ENCODE data around the gene SPATS2.
A peak's percentile ranks its signal among the peaks of the same experiment; 100 is the strongest.

SPATS2 gene

DNA sequence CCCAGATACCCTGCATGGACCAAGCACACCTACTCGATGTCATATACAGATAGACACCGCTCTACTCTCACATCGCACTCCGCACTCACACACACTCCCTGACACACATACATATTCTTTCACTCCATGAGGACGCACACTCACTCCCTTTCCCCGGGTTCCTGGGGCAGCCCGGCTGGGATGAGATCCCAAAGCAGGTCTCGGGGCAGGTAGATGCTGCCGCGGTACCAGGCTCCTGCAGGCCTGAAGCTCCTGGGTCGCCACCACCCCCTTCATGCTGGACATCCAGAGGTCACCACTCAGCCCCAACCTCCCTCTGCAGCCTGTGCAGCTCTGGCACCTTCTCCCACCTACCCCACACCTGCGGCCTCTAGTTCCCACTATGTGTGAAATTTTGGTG, 32.6 kb upstream of the SPATS2 start:
- CTCF ChIA-PET, result interaction anchor here (0.7 to 1.5 kb wide), 2 partner anchors 13 to 42 kb away, joined by 3 to 5 read pairs; no protein-coding TSS in a partner anchor
- DNase-seq (ENCODE audit: extremely low spot score), result no peak
- POLR2A ChIA-PET, result interaction anchor here (1.1 to 5.4 kb wide), 3 partner anchors 12 to 37 kb away, joined by 3 to 37 read pairs (median 5); partner anchors contain the start of genes SPATS2 and TROAP
- TF ChIP-seq NFRKB (IDR thresholded peaks at IDR 0.05) (no peak), FOXK2 (IDR thresholded peaks at IDR 0.05) (no peak), ELF4 (IDR thresholded peaks at IDR 0.05) (no peak), SP1 (IDR thresholded peaks at IDR 0.05) (no peak), SUZ12 (IDR thresholded peaks at IDR 0.05) (no peak), TARDBP (IDR thresholded peaks at IDR 0.05) (no peak), BHLHE40 (IDR thresholded peaks at IDR 0.05; ENCODE audit: borderline replicate concordance) (no peak), HDGF (IDR thresholded peaks at IDR 0.05; ENCODE audit: borderline replicate concordance) (no peak), LEF1 (IDR thresholded peaks at IDR 0.05; ENCODE audit: borderline replicate concordance) (no peak)
- TF ChIP-seq, protein P1, sequence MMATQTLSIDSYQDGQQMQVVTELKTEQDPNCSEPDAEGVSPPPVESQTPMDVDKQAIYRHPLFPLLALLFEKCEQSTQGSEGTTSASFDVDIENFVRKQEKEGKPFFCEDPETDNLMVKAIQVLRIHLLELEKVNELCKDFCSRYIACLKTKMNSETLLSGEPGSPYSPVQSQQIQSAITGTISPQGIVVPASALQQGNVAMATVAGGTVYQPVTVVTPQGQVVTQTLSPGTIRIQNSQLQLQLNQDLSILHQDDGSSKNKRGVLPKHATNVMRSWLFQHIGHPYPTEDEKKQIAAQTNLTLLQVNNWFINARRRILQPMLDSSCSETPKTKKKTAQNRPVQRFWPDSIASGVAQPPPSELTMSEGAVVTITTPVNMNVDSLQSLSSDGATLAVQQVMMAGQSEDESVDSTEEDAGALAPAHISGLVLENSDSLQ (IDR thresholded peaks at IDR 0.05), result no peak

DNA sequence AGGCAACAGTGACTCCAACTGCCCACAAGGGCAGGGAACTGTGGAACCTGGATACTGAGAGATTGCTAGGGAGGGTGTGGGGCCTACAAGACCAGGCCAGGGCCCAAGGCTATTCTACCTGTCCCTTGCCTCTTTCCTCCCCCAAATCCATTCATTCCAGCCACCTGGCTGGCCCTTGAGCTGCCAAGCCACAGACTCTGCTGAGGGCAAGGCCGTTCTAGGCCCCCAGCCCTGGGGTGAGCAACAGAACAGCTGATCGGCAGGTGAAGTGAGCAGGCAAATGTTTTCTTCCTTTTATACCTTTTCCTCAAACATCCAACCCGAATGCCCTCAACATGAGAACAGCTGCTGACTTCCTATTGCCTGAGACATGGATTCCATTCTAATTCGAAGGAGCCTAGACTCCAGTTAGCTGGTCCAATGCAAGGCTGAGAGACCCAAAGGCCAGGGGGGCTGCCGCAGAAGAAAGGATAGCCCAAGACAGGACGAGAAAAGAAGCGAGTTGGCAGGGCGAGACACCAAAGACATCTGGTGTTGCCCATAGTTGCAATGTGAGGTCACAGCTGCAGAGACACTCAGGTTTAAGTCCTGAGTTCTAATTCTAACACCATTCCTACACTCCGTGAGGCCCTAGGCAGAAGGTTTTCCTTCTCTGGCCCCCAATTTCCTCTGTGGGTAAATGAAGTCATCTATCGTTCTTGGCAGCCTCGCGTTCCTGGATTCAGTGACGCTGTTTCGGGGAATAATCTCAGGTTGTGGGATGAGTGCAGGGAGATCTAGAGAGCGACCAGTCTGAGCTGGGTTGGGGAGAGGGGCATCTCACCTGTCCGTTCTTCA, 31.9 kb upstream of the SPATS2 start:
- POLR2A ChIA-PET, result interaction anchor here (1.1 to 5.4 kb wide), 4 partner anchors 12 to 38 kb away, joined by 3 to 37 read pairs (median 4); partner anchors contain the start of genes SPATS2 and TROAP
- TF ChIP-seq FOXK2 (IDR thresholded peaks at IDR 0.05) (no peak), ZNF384 (IDR thresholded peaks at IDR 0.05) (no peak), HDGF (IDR thresholded peaks at IDR 0.05; ENCODE audit: borderline replicate concordance) (no peak), ELF4 (IDR thresholded peaks at IDR 0.05) (no peak), L3MBTL2 (conservative IDR thresholded peaks at IDR 0.05) (no peak), BHLHE40 (IDR thresholded peaks at IDR 0.05; ENCODE audit: borderline replicate concordance) (no peak), FOXA1 (IDR thresholded peaks at IDR 0.05) (no peak), ARNT (IDR thresholded peaks at IDR 0.05) (no peak), CTBP1 (IDR thresholded peaks at IDR 0.05; ENCODE audit: borderline replicate concordance) (no peak), SP1 (IDR thresholded peaks at IDR 0.05) (no peak), FOXM1 (IDR thresholded peaks at IDR 0.05; ENCODE audit: borderline replicate concordance) (no peak), SUZ12 (IDR thresholded peaks at IDR 0.05) (no peak)
- TF ChIP-seq, protein P1 (IDR thresholded peaks at IDR 0.05), result no peak
- CTCF ChIA-PET, result interaction anchor here (0.7 to 1.5 kb wide), 2 partner anchors 12 to 43 kb away, joined by 3 to 5 read pairs; no protein-coding TSS in a partner anchor
- DNase-seq (ENCODE audit: extremely low spot score), result no peak

DNA sequence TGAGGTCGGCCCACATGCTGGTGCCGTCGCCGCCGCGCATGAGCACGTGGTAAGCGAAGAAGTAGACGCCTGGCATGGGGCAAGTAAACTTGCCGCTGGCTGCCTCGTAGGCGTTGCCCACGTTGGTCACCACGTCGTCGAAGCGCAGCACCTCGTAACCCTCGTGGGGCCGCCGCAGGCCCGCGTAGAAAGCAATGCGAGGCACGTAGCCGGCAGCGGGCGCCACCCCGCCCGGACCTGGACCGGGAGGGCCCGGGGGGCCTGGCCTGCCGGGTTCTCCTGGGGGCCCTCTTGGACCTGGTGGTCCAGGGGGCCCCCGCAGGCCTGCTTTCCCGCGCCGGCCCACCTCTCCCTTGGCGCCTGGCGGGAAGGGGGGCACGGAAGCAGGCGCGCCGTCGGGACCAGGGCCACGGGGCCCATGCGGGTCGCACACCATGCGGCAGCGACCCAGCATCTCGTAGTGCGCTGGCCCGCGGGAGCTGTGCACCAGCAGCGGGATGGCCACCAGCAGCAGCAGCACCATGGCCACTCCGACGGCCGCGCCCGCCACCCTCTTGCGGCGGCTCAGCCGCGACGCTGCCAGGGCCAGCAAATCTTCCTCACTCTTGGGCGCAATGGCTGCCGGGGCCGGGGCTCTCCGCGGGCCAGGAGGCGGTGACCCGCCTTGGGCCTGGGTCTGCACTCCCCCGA, 31.2 kb upstream of the SPATS2 start:
- DNase-seq (ENCODE audit: extremely low spot score), result no peak
- ChIA-PET POLR2A (interaction anchor here (1.1 to 5.4 kb wide), 3 partner anchors 11 to 31 kb away, joined by 3 to 37 read pairs (median 3); partner anchors contain the start of genes SPATS2 and TROAP), CTCF (interaction anchor here (0.5 to 1.5 kb wide), 2 partner anchors 12 to 211 kb away, joined by 3 to 5 read pairs; no protein-coding TSS in a partner anchor)
- TF ChIP-seq ZNF384 (IDR thresholded peaks at IDR 0.05) (no peak), TARDBP (IDR thresholded peaks at IDR 0.05) (no peak), HDGF (IDR thresholded peaks at IDR 0.05; ENCODE audit: borderline replicate concordance) (no peak), SUZ12 (IDR thresholded peaks at IDR 0.05) (no peak), L3MBTL2 (conservative IDR thresholded peaks at IDR 0.05) (no peak), FOXK2 (IDR thresholded peaks at IDR 0.05) (no peak), FOXA1 (IDR thresholded peaks at IDR 0.05) (no peak), ELF4 (IDR thresholded peaks at IDR 0.05) (no peak), ARNT (IDR thresholded peaks at IDR 0.05) (no peak)

DNA sequence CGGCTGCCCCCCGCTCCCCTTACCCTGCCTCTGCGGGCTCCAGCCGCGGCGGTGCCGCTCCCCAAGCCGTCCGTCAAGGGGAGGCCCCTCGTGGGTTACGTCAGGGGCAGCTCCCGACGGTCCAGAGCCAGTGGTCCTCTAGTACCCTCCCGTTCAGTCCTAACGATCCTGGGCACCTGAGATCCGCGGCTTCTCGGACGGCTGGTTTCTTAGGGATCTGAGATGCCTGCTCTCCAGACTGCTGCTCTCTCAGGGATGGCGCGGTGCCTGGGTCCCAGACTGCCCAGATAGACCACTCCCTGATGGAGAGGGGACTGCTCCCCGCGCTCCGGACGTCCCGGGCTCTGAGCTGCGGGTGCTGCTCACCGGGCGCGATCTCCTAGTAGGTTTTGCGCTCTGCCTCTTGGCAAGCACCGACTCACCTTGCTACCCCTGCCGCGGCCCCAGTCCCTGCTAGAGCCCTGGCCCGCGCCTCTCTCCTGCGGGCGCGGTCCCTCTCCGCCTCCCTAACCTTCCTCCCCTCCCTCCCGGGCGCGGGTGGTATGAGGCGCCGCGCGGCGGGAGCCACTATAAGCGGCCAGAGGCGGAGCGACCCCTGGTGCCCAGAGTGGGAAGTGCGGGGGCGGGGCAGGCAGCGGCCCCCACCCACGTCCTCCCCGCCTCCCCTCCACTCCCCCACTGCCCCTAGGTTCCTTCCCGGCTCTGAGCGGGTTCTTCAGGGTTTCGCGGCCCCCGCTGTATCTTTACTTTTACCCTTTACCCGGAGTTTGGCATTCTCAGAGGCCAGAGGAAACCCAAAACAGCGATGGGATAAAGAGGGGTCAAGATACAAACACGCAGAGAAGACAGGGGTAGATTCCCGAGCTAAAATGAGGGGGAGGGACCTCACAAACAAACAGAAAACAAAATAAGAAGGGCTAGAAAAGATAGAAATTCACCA, 30.3 kb upstream of the SPATS2 start, which contains the start of gene C1QL4:
C1QL4 (minus strand) TSS at position 544 of the 940 bp plus-strand sequence. CDS start 711 bp downstream, outside the sequence.
- ChIA-PET CTCF (interaction anchor here (0.5 to 1.9 kb wide), 7 partner anchors 10 to 210 kb away, joined by 3 to 8 read pairs (median 3); partner anchors contain the start of genes DNAJC22 and PRPH), POLR2A (interaction anchor here (1.1 to 5.4 kb wide), 2 partner anchors 11 to 14 kb away, joined by 3 to 37 read pairs; partner anchors contain the start of gene TROAP)
- peak; percentile 90 for DNase-seq (ENCODE audit: extremely low spot score)
- TF ChIP-seq SP1 (IDR thresholded peaks at IDR 0.05) (no peak), ELF4 (IDR thresholded peaks at IDR 0.05) (no peak), LEF1 (IDR thresholded peaks at IDR 0.05; ENCODE audit: borderline replicate concordance) (no peak), FOXM1 (IDR thresholded peaks at IDR 0.05; ENCODE audit: borderline replicate concordance) (no peak), CTBP1 (IDR thresholded peaks at IDR 0.05; ENCODE audit: borderline replicate concordance) (no peak), NFRKB (IDR thresholded peaks at IDR 0.05) (no peak), FOXA1 (IDR thresholded peaks at IDR 0.05) (no peak), HDGF (IDR thresholded peaks at IDR 0.05; ENCODE audit: borderline replicate concordance) (no peak), FOXK2 (IDR thresholded peaks at IDR 0.05) (no peak), L3MBTL2 (conservative IDR thresholded peaks at IDR 0.05) (no peak)
- TF ChIP-seq, protein P1 (IDR thresholded peaks at IDR 0.05), result no peak

Measured in HEK293T (cell line).